GM18502 (cell line): Measurements from ENCODE around the gene PGA5.
"Not testable (repeated sequence)": the region's sequence is repeated elsewhere in the genome, so short reads cannot be mapped to it uniquely, and the experiment has no call there.

Experiments
- ATAC-seq: cut with Tn5 transposase; IDR thresholded peaks from one replicate; pipeline ENCODE4 v1.9.1; 2021; ENCODE audit warnings: mild to moderate bottlenecking; ENCODE audit not compliant: unreplicated experiment, poor library complexity

The PGA5 gene

GRCh38 chr11:61240875-61241274 is at the start of gene PGA5:
Gene PGA5, plus strand, starts transcription at chr11:61241175. Its CDS starts 52 bp downstream, at chr11:61241227.
- ATAC-seq = not testable (repeated sequence)

- ATAC-seq = no peak
Observed at GRCh38 chr11:61193596-61193995, 47.4 kb upstream of the PGA5 start.

GRCh38 chr11:61194169-61194671 is 46.8 kb upstream of the PGA5 start:
- no peak for ATAC-seq

GRCh38 chr11:61194981-61195695 is 45.8 kb upstream of the PGA5 start:
- ATAC-seq = no peak

- ATAC-seq = no peak
Observed at GRCh38 chr11:61195719-61196118, 45.3 kb upstream of the PGA5 start.

- no peak for ATAC-seq
Observed at GRCh38 chr11:61198361-61198760, 42.6 kb upstream of the PGA5 start.

- ATAC-seq = no peak
Observed at GRCh38 chr11:61198948-61199523, 41.9 kb upstream of the PGA5 start.

GRCh38 chr11:61201476-61201875 is 39.5 kb upstream of the PGA5 start:
- no peak for ATAC-seq

GRCh38 chr11:61202950-61203746 is 37.8 kb upstream of the PGA5 start, which contains the start of gene PGA3:
Gene PGA3, plus strand, starts transcription at chr11:61203515. Its CDS starts 50 bp downstream, at chr11:61203565.
- not testable (repeated sequence) for ATAC-seq

- not testable (repeated sequence) for ATAC-seq
Observed at GRCh38 chr11:61203873-61204272, 37.1 kb upstream of the PGA5 start.

GRCh38 chr11:61204502-61205059 is 36.4 kb upstream of the PGA5 start:
- not testable (repeated sequence) for ATAC-seq

- not testable (repeated sequence) for ATAC-seq
Observed at GRCh38 chr11:61207636-61208310, 33.2 kb upstream of the PGA5 start.

- ATAC-seq = not testable (repeated sequence)
Observed at GRCh38 chr11:61210629-61211028, 30.3 kb upstream of the PGA5 start.

- ATAC-seq = not testable (repeated sequence)
Observed at GRCh38 chr11:61211327-61211952, 29.5 kb upstream of the PGA5 start.

- ATAC-seq = not testable (repeated sequence)
Observed at GRCh38 chr11:61212202-61212601, 28.8 kb upstream of the PGA5 start.

- not testable (repeated sequence) for ATAC-seq
Observed at GRCh38 chr11:61213711-61214324, 27.2 kb upstream of the PGA5 start.

- not testable (repeated sequence) for ATAC-seq
Observed at GRCh38 chr11:61218306-61218705, 22.7 kb upstream of the PGA5 start.

- not testable (repeated sequence) for ATAC-seq
Observed at GRCh38 chr11:61219016-61219415, 22.0 kb upstream of the PGA5 start.

- not testable (repeated sequence) for ATAC-seq
Observed at GRCh38 chr11:61222047-61222446, 18.9 kb upstream of the PGA5 start, which contains the start of gene PGA4. Gene PGA4, plus strand, starts transcription at chr11:61222347. Its CDS starts 54 bp downstream, at chr11:61222401.
